Measurements from ENCODE around the gene MTFP1.
"Not testable (repeated sequence)": the region's sequence is repeated elsewhere in the genome, so short reads cannot be mapped to it uniquely, and the experiment has no call there.

The MTFP1 gene

DNA sequence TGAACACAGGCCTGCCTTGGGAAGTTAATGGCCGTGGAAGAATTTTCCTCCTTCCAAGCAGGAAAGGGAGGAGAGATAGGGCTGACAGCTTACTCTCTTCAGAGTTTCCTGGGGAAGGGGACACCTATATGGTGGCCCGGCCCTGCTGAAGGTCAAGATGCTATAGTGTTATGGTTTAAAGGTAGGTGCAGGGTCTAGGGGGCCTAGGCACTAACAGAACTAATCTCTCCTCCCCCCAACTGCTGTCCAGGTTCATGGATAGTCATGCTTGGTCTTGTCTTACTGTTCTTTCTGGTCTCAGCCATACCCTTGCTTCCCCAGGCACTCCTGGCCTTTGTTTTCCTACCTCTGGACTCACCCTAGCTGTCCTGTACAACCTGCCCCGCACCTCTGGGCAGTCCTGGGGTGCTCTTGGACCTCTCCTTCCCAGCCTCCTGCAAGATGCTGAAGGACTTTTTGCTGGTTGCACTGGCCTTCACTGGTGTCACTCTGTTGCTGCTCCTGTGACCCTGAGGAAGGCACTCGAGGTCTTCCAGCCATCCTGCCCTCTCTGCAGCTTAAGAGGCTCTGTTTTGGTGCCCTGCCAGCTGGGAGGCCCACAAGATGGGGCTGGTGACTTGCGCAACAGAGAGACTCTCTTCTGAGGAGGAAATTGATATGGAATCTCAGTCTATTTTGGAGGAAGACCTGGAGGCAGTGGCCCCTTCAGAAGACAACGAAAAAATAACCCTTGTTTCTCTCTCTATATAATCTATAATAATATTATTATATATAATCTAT lies 28.4 kb downstream of the MTFP1 start:
- DNase-seq (ENCODE audit: low read depth, low spot score), result no peak

GRCh38 chr22:30455075-30455840 lies 29.7 kb downstream of the MTFP1 start:
- DNase-seq (ENCODE audit: low read depth, low spot score), result no peak

GRCh38 chr22:30457981-30458380 lies 32.4 kb downstream of the MTFP1 start:
- no peak for DNase-seq (ENCODE audit: low read depth, low spot score)

DNA sequence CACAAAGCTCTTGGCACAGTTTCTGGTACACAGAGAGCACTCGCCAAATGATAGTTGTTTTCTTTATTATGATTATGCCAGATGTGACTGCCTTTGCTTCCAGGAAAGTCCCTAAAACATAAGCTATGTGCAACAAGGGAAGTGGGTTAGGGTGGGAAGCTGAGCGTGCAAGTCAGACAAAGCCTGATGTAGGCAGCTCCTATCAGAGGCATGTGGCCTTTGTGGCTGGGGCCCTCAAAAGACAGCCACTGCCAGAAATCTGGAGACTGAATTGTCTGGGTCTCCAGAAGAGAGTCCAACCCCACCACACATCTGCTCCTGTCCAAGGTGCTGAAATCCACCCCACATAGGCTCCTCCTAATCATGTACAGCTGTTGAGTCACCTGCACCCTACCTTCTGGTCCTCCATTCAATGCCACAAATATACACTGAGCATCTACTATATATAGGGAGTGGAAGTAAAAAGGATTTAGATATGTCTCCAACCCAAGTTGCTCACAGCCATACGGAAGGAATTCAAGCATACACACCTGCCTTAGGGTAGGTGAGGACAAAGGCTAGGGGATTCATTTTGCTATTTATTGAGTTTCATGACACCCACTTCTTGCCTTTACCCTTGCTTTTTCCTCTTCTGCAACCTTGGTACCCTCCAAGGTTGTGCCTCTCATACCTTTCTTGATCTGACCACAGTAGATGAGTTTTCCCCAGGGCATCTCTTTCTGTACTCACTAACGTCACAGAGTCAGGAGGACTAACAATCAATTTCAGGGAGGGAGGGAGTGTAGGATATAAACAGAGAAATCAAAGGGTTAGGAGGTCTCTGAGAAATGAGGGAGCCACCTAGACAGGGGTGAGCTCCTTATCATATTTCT lies 33.8 kb downstream of the MTFP1 start:
- no peak for DNase-seq (ENCODE audit: low read depth, low spot score)

- DNase-seq (ENCODE audit: low read depth, low spot score), result no peak
Measured at GRCh38 chr22:30460147-30460546, 34.6 kb downstream of the MTFP1 start.

DNA sequence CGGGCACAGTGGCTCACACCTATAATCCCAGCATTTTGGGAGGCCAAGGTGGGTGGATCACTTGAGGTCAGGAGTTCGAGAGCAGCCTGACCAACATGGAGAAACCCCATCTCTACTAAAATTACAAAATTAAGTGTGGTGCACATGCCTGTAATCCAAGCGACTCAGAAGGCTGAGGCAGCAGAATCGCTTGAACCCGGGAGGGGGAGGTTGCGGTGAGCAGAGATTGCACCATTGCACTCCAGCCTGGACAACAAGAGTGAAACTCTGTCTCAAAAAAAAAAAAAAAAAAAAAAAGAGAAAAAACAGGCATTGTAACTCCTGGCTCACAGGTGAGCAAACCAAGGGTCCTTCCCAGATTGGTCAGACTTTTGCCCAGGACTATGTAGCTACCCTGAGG lies 35.0 kb downstream of the MTFP1 start:
- DNase-seq (ENCODE audit: low read depth, low spot score), result not testable (repeated sequence)

DNA sequence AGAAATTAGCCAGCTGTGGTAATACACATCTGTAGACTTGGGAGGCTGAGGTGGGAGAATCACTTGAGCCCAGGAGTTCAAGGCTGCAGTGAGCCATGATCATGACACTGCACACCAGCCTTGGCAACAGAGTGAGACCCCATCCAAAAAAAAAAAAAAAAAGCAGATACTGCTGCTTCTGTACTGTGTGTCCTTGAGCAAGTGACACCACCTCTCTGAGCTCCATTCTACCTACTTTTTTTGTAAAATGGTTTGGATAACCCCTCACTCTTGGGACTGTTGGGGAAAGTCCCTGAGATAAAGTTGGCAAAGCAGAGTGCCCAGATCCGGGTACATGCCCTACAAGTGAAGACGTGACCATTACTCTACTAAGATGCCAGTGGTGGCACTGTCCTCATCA lies 43.6 kb downstream of the MTFP1 start:
- DNase-seq (ENCODE audit: low read depth, low spot score), result no peak

- no peak for DNase-seq (ENCODE audit: low read depth, low spot score)
Measured at GRCh38 chr22:30470655-30471054, 45.1 kb downstream of the MTFP1 start.

- DNase-seq (ENCODE audit: low read depth, low spot score), result no peak
Measured at GRCh38 chr22:30471616-30472318, 46.2 kb downstream of the MTFP1 start, which contains the start of gene SEC14L3. Gene SEC14L3, minus strand, starts transcription at chr22:30472017. Its CDS starts 59 bp downstream, at chr22:30471958.

GRCh38 chr22:30472994-30473720 lies 47.6 kb downstream of the MTFP1 start:
- DNase-seq (ENCODE audit: low read depth, low spot score), result no peak

DNA sequence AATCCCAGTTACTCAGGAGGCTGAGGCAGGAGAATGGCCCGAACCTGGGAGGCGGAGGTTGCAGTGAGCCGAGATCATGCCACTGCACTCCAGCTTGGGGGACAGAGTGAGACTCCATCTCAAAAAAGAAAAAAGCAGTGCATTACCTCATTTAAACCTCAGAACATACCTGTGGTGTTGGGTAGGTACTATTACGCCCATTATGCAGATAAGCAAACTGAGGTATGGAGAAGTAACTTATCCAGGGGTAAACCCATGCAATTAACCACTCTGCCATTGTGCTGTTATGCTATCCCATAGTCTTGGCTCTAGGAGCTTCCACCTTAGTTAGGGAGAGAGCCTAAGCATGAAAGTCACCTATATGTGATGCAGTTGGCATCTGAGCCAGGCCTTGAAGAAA lies 48.6 kb downstream of the MTFP1 start:
- no peak for DNase-seq (ENCODE audit: low read depth, low spot score)

- DNase-seq (ENCODE audit: low read depth, low spot score), result no peak
Measured at GRCh38 chr22:30474683-30475424, 49.3 kb downstream of the MTFP1 start.
